PC-3 (cell line): Measurements from ENCODE around the gene WNT7A. TPM values are rescaled to one million over a fixed set of nuclear protein-coding genes. Genes with fewer than 3 reads are reported as not detected.

Experiments
- ATAC-seq: fragments of 200-7000 bp; cut with Tn5 transposase; 2 replicates; pipeline ENCODE4 v1.9.1; 2020; ENCODE audit warnings: mild to moderate bottlenecking, moderate library complexity
- BruUV-seq: library from RNA; stranded (reverse); fragments of 400-500 nt; replicated peaks from 2 replicates; lab custom pipeline; 2021; lab: Mats Ljungman, UMichigan
- CTCF ChIA-PET: fragments of 300-600 bp; sonication (Branson Sonifier 250); formaldehyde crosslinking; loops from one replicate; lab custom pipeline; 2022; ENCODE audit warnings: antibody characterized with exemption; lab: Charles Lee
- POLR2A ChIA-PET: fragments of 300-600 bp; sonication (Branson Sonifier 250); formaldehyde crosslinking; loops from one replicate; lab custom pipeline; 2022; ENCODE audit warnings: antibody characterized with exemption; ENCODE audit not compliant: unreplicated experiment; lab: Charles Lee
- DNase-seq: peaks from one replicate; pipeline ENCODE4 v3.0.0-alpha.2; 2015
- H2AFZ ChIP-seq: fragments of 300-600 bp; sonication (generic); 2 replicates; pipeline ENCODE4 v1.6.0; 2016; ENCODE audit warnings: antibody characterized with exemption, low read length
- H3F3A ChIP-seq: fragments of 300-600 bp; sonication (generic); one replicate; pipeline ENCODE4 v1.6.0; 2017; ENCODE audit warnings: antibody characterized with exemption, low read length, control low read depth, mild to moderate bottlenecking; ENCODE audit not compliant: unreplicated experiment
- H3K27ac ChIP-seq: fragments of 300-600 bp; sonication (generic); 2 replicates; pipeline ENCODE4 v1.5.1; 2016; ENCODE audit warnings: mild to moderate bottlenecking, low read length
- H3K27me3 ChIP-seq: fragments of 300-600 bp; sonication (generic); 2 replicates; pipeline ENCODE4 v1.6.1; 2016; ENCODE audit warnings: low read length, mixed read lengths
- H3K36me3 ChIP-seq: fragments of 300-600 bp; sonication (generic); 2 replicates; pipeline ENCODE4 v1.6.1; 2016; ENCODE audit warnings: low read depth, mixed run types, low read length, mixed read lengths
- H3K4me1 ChIP-seq: fragments of 300-600 bp; sonication (generic); 2 replicates; pipeline ENCODE4 v1.5.1; 2016; ENCODE audit warnings: low read length; ENCODE audit not compliant: insufficient read depth
- H3K4me2 ChIP-seq: fragments of 300-600 bp; sonication (generic); 2 replicates; pipeline ENCODE4 v1.6.0; 2016; ENCODE audit warnings: low read length
- H3K4me3 ChIP-seq: fragments of 300-600 bp; sonication (generic); 2 replicates; pipeline ENCODE4 v1.5.1; 2016; ENCODE audit warnings: mild to moderate bottlenecking, low read length, mixed read lengths
- H3K79me2 ChIP-seq: fragments of 300-600 bp; sonication (generic); 2 replicates; pipeline ENCODE4 v1.6.1; 2017; ENCODE audit warnings: low read length, mixed read lengths
- H3K9ac ChIP-seq: fragments of 300-600 bp; sonication (generic); 2 replicates; pipeline ENCODE4 v1.6.0; 2016; ENCODE audit warnings: mild to moderate bottlenecking, low read length
- H3K9me2 ChIP-seq: fragments of 300-600 bp; sonication (generic); replicated peaks from 2 replicates; pipeline ENCODE4 v1.6.1; 2016; ENCODE audit warnings: mixed run types, low read length, mixed read lengths
- H3K9me3 ChIP-seq: fragments of 300-600 bp; sonication (generic); 2 replicates; pipeline ENCODE4 v1.6.1; 2016; ENCODE audit warnings: low read length, mixed read lengths
- H4K20me1 ChIP-seq: fragments of 300-600 bp; sonication (generic); 2 replicates; pipeline ENCODE4 v1.6.1; 2016; ENCODE audit warnings: low read length, mixed read lengths
- CTCF ChIP-seq: fragments of 300-600 bp; sonication (generic); conservative IDR thresholded peaks from 2 replicates; pipeline ENCODE4 v1.5.1; 2017; ENCODE audit warnings: antibody characterized with exemption, low read depth, mild to moderate bottlenecking, low read length
- EZH2 ChIP-seq: fragments of 300-600 bp; sonication (generic); IDR thresholded peaks from one replicate; pipeline ENCODE4 v1.6.1; 2017; ENCODE audit warnings: antibody characterized with exemption, mild to moderate bottlenecking, low read length; ENCODE audit not compliant: unreplicated experiment
- EZH2phosphoT487 ChIP-seq: fragments of 300-600 bp; sonication (generic); IDR thresholded peaks from 2 replicates; pipeline ENCODE4 v1.6.1; 2018; ENCODE audit warnings: mild to moderate bottlenecking, antibody characterized with exemption, low read length, borderline replicate concordance
- intact Hi-C: fragments of 100-400 bp; cut with micrococcal nuclease; formaldehyde crosslinking; loops from 2 replicates; pipeline ENCODE4 v1.9.0; 2023
- total RNA-seq: library from RNA; depleted of rRNA; stranded (reverse); fragments of >200 nt; gene quantifications from 2 replicates; pipeline ENCODE4 v1.2.3, GENCODE V29; 2014

The WNT7A gene
- total RNA-seq, 1 experiment from 2014 or later: 16.2 TPM

GRCh38 chr3:13846716-13847570 lies 32.9 kb downstream of the WNT7A start:
- no peaks in the 10 kb centered on the region for H3K9me2 ChIP-seq
- no peaks in the 10 kb centered on the region for H3K27me3 ChIP-seq
- no peak for ATAC-seq
- H3K36me3 ChIP-seq: peaks cover 8% of the 10 kb centered on the region; the same call in 1 of the 2 replicates
- H3K9ac ChIP-seq: no peak overlapping the region
- H3K4me3 ChIP-seq: no peak overlapping the region
- H3K9me3 ChIP-seq: no peaks in the 10 kb centered on the region
- no peak for DNase-seq
- H3K79me2 ChIP-seq: peaks cover 44% of the 10 kb centered on the region
- intact Hi-C loops: no loop called here
- H4K20me1 ChIP-seq: no peaks in the 10 kb centered on the region
- ChIA-PET CTCF (no interaction called here), POLR2A (no interaction called here)
- TF ChIP-seq EZH2 (no peak), EZH2phosphoT487 (no peak), CTCF (no peak)
- BruUV-seq: no TSS peak
- H3F3A ChIP-seq: peaks cover 6% of the 10 kb centered on the region
- H3K4me1 ChIP-seq: peaks cover 35% of the 10 kb centered on the region
- H3K27ac ChIP-seq: no peak overlapping the region
- no peak overlapping the region for H2AFZ ChIP-seq
- no peak overlapping the region for H3K4me2 ChIP-seq

- no TSS peak for BruUV-seq
- no peak overlapping the region for H3K27ac ChIP-seq
- TF ChIP-seq EZH2 (no peak), CTCF (no peak), EZH2phosphoT487 (no peak)
Observed at GRCh38 chr3:13846238-13846637, 33.6 kb downstream of the WNT7A start.

GRCh38 chr3:13845806-13846205 lies 34.1 kb downstream of the WNT7A start:
- ChIA-PET POLR2A (no interaction called here), CTCF (no interaction called here)
- H3K27ac ChIP-seq: no peak overlapping the region
- H3K4me1 ChIP-seq: peaks cover 35% of the 10 kb centered on the region
- DNase-seq (no peak), ATAC-seq (no peak)
- no TSS peak for BruUV-seq
- H3K4me3 ChIP-seq: no peak overlapping the region
- peaks cover 8% of the 10 kb centered on the region; the same call in 1 of the 2 replicates for H3K36me3 ChIP-seq
- H3K9me2 ChIP-seq: no peaks in the 10 kb centered on the region
- H3K9me3 ChIP-seq: no peaks in the 10 kb centered on the region
- H2AFZ ChIP-seq: no peak overlapping the region
- no peaks in the 10 kb centered on the region for H3K27me3 ChIP-seq
- intact Hi-C loops: no loop called here
- TF ChIP-seq CTCF: no peak
- no peak for TF ChIP-seq EZH2
- no peak for TF ChIP-seq EZH2phosphoT487
- H3K79me2 ChIP-seq: peaks cover 46% of the 10 kb centered on the region
- no peak overlapping the region for H3K4me2 ChIP-seq
- no peak overlapping the region for H3K9ac ChIP-seq
- no peaks in the 10 kb centered on the region for H4K20me1 ChIP-seq
- H3F3A ChIP-seq: peaks cover 10% of the 10 kb centered on the region

More at GRCh38 chr3:13846238-13846637, 33.6 kb downstream of the WNT7A start:
- CTCF ChIA-PET: no interaction called here
- peaks cover 46% of the 10 kb centered on the region for H3K79me2 ChIP-seq
- H3K4me1 ChIP-seq: peaks cover 35% of the 10 kb centered on the region
- H4K20me1 ChIP-seq: no peaks in the 10 kb centered on the region
- peaks cover 9% of the 10 kb centered on the region for H3F3A ChIP-seq
- ATAC-seq (no peak), DNase-seq (no peak)
- no peaks in the 10 kb centered on the region for H3K27me3 ChIP-seq
- no peak overlapping the region for H2AFZ ChIP-seq
- intact Hi-C loops: no loop called here
- peaks cover 8% of the 10 kb centered on the region; the same call in 1 of the 2 replicates for H3K36me3 ChIP-seq
- H3K9me3 ChIP-seq: no peaks in the 10 kb centered on the region
- H3K9ac ChIP-seq: no peak overlapping the region
- no peaks in the 10 kb centered on the region for H3K9me2 ChIP-seq
- POLR2A ChIA-PET: no interaction called here
- H3K4me2 ChIP-seq: no peak overlapping the region
- no peak overlapping the region for H3K4me3 ChIP-seq
